GM18868 (cell line): ENCODE data around the gene ARHGEF10L.

Experiments
- ATAC-seq: cut with Tn5 transposase; IDR thresholded peaks from one replicate; pipeline ENCODE4 v1.9.1; 2021; ENCODE audit warnings: mild to moderate bottlenecking, moderate library complexity; ENCODE audit not compliant: unreplicated experiment

The ARHGEF10L gene

GRCh38 chr1:17566892-17567291, 27.4 kb downstream of the ARHGEF10L start:
- ATAC-seq = no peak

- ATAC-seq = no peak
Measured at GRCh38 chr1:17567582-17567981, 28.1 kb downstream of the ARHGEF10L start.

GRCh38 chr1:17568014-17568900, 28.8 kb downstream of the ARHGEF10L start:
- no peak for ATAC-seq

- no peak for ATAC-seq
Measured at GRCh38 chr1:17569200-17570139, 30.0 kb downstream of the ARHGEF10L start.

- ATAC-seq = no peak
Measured at GRCh38 chr1:17570228-17570627, 30.7 kb downstream of the ARHGEF10L start.

GRCh38 chr1:17572264-17572985, 32.9 kb downstream of the ARHGEF10L start:
- ATAC-seq = no peak

GRCh38 chr1:17573518-17574041, 34.1 kb downstream of the ARHGEF10L start:
- ATAC-seq = no peak

- ATAC-seq = no peak
Measured at GRCh38 chr1:17574516-17574915, 35.0 kb downstream of the ARHGEF10L start.

GRCh38 chr1:17575797-17576518, 36.5 kb downstream of the ARHGEF10L start:
- no peak for ATAC-seq

- no peak for ATAC-seq
Measured at GRCh38 chr1:17576519-17576853, 37.0 kb downstream of the ARHGEF10L start.

GRCh38 chr1:17577907-17578297, 38.4 kb downstream of the ARHGEF10L start:
- ATAC-seq = no peak

- no peak for ATAC-seq
Measured at GRCh38 chr1:17579951-17580939, 40.7 kb downstream of the ARHGEF10L start.

- no peak for ATAC-seq
Measured at GRCh38 chr1:17581389-17582123, 42.1 kb downstream of the ARHGEF10L start.

- no peak for ATAC-seq
Measured at GRCh38 chr1:17582124-17582774, 42.8 kb downstream of the ARHGEF10L start.

GRCh38 chr1:17584539-17584938, 45.0 kb downstream of the ARHGEF10L start:
- no peak for ATAC-seq

GRCh38 chr1:17585266-17585987, 45.9 kb downstream of the ARHGEF10L start:
- ATAC-seq = no peak
